HCT116 (cell line): ENCODE results near the gene GRIN3B. TPM values are rescaled to one million over a fixed set of nuclear protein-coding genes. Genes with fewer than 3 reads are reported as not detected.

Experiments
- ATAC-seq: fragments of 200-7000 bp; cut with Tn5 transposase; 2 replicates; pipeline ENCODE4 v1.9.1; 2020; ENCODE audit warnings: mild to moderate bottlenecking, moderate library complexity
- BruUV-seq: library from RNA; stranded (reverse); fragments of 400-500 nt; replicated peaks from 2 replicates; lab custom pipeline; 2021; lab: Mats Ljungman, UMichigan
- CTCF ChIA-PET: fragments of 300-600 bp; sonication (Branson Sonifier 250); formaldehyde crosslinking; loops from one replicate; lab custom pipeline; 2021; ENCODE audit warnings: antibody characterized with exemption; lab: Charles Lee
- POLR2A ChIA-PET: fragments of 300-600, 350-600 bp; sonication (Branson Sonifier 250); formaldehyde crosslinking; loops from one replicate; lab custom pipeline; 2021; ENCODE audit warnings: antibody characterized with exemption; lab: Charles Lee
- RAD21 ChIA-PET, 2 experiments: fragments of 300-600 bp; sonication (Branson Sonifier 250); formaldehyde crosslinking; loops; one replicate each; lab custom pipeline; 2023; ENCODE audit warnings: low total read pairs in 2 of 2; ENCODE audit not compliant: uncharacterized antibody in 2 of 2, unreplicated experiment in 2 of 2, low non-redundant PET in 1 of 2; lab: Charles Lee
- DNase-seq: peaks from one replicate; pipeline ENCODE4 v3.0.0-alpha.2; 2010; ENCODE audit warnings: low read depth, low spot score
- H2AFZ ChIP-seq: fragments of 200-600 bp; shearing (Covaris generic), sonication (generic); 2 replicates; pipeline ENCODE4 v1.6.1; 2017; ENCODE audit warnings: low read depth, mixed run types, mixed read lengths, antibody characterized with exemption, low read length; ENCODE audit not compliant: poor library complexity, severe bottlenecking
- H3K27ac ChIP-seq: 2 replicates; pipeline ENCODE4 v1.5.1; 2012; ENCODE audit warnings: low read depth, low read length
- H3K27me3 ChIP-seq: fragments of 200-600 bp; sonication (generic); 2 replicates; pipeline ENCODE4 v1.6.1; 2016; ENCODE audit warnings: mixed run types, low read length, mixed read lengths; ENCODE audit not compliant: insufficient read depth
- H3K36me3 ChIP-seq, 2 experiments: fragments of 200-500 bp in 1 of 2; fragments of 200-600 bp in 1 of 2; sonication (Bioruptor generic) in 1 of 2; sonication (generic) in 1 of 2; 2 replicates each; pipeline versions ENCODE4 v1.5.1 to v1.6.1; 2014 to 2016; ENCODE audit warnings: low read length in 2 of 2, inconsistent platforms in 1 of 2, mixed read lengths in 1 of 2, mixed run types in 1 of 2; ENCODE audit not compliant: insufficient read depth in 2 of 2, control insufficient read depth in 1 of 2
- H3K4me1 ChIP-seq, 2 experiments: fragments of 200-600 bp in 1 of 2; sonication (generic) in 1 of 2; 2 replicates each; pipeline versions ENCODE4 v1.5.1 to v1.6.1; 2012 to 2017; ENCODE audit warnings: low read length in 2 of 2, inconsistent platforms in 1 of 2, mild to moderate bottlenecking in 1 of 2, mixed read lengths in 1 of 2, mixed run types in 1 of 2, moderate library complexity in 1 of 2; ENCODE audit not compliant: insufficient read depth in 2 of 2, control insufficient read depth in 1 of 2
- H3K4me2 ChIP-seq: fragments of 200-600 bp; sonication (generic); 2 replicates; pipeline ENCODE4 v1.6.1; 2017; ENCODE audit warnings: mixed run types, low read length, mixed read lengths
- H3K4me3 ChIP-seq, 2 experiments: fragments of 200-600 bp in 1 of 2; sonication (generic) in 1 of 2; replicated peaks in 1 of 2; 2 replicates each; pipeline ENCODE4 v1.5.1; 2011 to 2016; ENCODE audit warnings: low read length in 2 of 2, control low read depth in 1 of 2, low read depth in 1 of 2, mild to moderate bottlenecking in 1 of 2, mixed read lengths in 1 of 2, mixed run types in 1 of 2
- H3K79me2 ChIP-seq: fragments of 200-600 bp; sonication (generic); 2 replicates; pipeline ENCODE4 v1.6.1; 2017; ENCODE audit warnings: mild to moderate bottlenecking, mixed run types, low read length, moderate library complexity, mixed read lengths; ENCODE audit not compliant: insufficient read depth
- H3K9ac ChIP-seq: fragments of 200-600 bp; sonication (generic); 2 replicates; pipeline ENCODE4 v1.6.1; 2016; ENCODE audit warnings: low read length, mixed read lengths
- H3K9me2 ChIP-seq: fragments of 200-600 bp; sonication (generic), shearing (Covaris generic); 2 replicates; pipeline ENCODE4 v1.6.1; 2017; ENCODE audit warnings: mixed run types, mild to moderate bottlenecking, moderate library complexity; ENCODE audit not compliant: insufficient read depth
- H3K9me3 ChIP-seq, 2 experiments: fragments of 200-500 bp in 1 of 2; fragments of 200-600 bp in 1 of 2; sonication (Bioruptor generic) in 1 of 2; sonication (generic) in 1 of 2; 2 replicates each; pipeline ENCODE4 v1.6.1; 2014 to 2017; ENCODE audit warnings: low read length in 2 of 2, mixed read lengths in 2 of 2, inconsistent platforms in 1 of 2, low read depth in 1 of 2, mild to moderate bottlenecking in 1 of 2, mixed run types in 1 of 2, moderate library complexity in 1 of 2; ENCODE audit not compliant: control insufficient read depth in 1 of 2, insufficient read depth in 1 of 2
- H4K20me1 ChIP-seq: fragments of 200-600 bp; sonication (generic), shearing (Covaris generic); 2 replicates; pipeline ENCODE4 v1.6.1; 2017; ENCODE audit warnings: mixed run types, mild to moderate bottlenecking, moderate library complexity; ENCODE audit not compliant: insufficient read depth
- ELF1 ChIP-seq: IDR thresholded peaks from 2 replicates; pipeline ENCODE4 v1.6.1; 2012; ENCODE audit warnings: low read depth, borderline replicate concordance
- SIN3A ChIP-seq: IDR thresholded peaks from 2 replicates; pipeline ENCODE4 v1.6.1; 2012; ENCODE audit warnings: low read depth
- SRF ChIP-seq: IDR thresholded peaks from 2 replicates; pipeline ENCODE4 v1.6.1; 2012; ENCODE audit warnings: low read depth
- intact Hi-C: fragments of 100-400 bp; cut with micrococcal nuclease; formaldehyde crosslinking; loops from 2 replicates; pipeline ENCODE4 v1.10.0; 2022
- total RNA-seq: library from RNA; stranded (reverse); gene quantifications from one replicate; pipeline ENCODE4 v1.2.1, GENCODE V29; 2021; ENCODE audit not compliant: unreplicated experiment

GRIN3B gene
- total RNA-seq, 1 experiment from 2014 or later: 0.69 TPM

DNA sequence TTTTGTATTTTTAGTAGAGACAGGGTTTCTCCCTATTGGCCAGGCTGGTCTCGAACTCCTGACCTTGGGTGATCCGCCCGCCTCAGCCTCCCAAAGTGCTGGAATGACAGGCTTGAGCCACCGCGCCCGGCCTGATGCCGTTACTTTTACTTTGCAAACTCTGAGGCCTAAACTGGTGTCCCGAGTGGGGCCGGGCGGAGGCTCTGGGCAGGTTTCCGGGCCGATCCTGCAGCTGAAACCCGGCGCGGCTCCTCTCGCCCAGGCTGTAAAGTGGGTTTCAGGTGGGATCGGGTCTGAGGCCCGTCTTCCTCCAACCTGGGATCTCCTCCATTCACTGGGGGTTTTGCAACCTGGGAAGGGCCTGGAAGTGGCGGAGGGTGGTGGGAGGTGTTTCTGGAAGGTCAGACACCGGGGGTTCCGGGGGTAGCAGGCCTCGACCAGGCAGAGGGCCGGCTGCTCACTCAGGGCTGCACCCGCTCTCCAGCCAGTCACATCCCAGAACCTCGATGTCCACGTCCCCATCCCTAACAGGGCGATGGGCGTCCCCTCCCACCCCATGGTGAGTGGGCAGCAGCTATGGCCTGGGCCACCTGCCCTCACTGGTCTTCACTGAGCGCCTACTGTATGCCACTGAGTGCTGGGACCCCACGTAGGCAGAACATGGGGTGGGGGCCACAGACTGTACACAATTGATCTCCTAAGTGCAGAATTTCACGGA lies 37.4 kb upstream of the GRIN3B start:
- Histone ChIP-seq H3K36me3 (peaks cover 4 to 23% of the 10 kb centered on the region in 2 experiments), H3K27me3 (no peaks in the 10 kb centered on the region), H2AFZ (no peak overlapping the region), H3K9me3 (no peaks in the 10 kb centered on the region), H3K9ac (no peak overlapping the region), H3K4me1 (peaks cover 23 to 45% of the 10 kb centered on the region in 2 experiments), H3K27ac (no peak overlapping the region), H3K4me3 (no peak overlapping the region), H4K20me1 (no peaks in the 10 kb centered on the region), H3K4me2 (no peak overlapping the region), H3K9me2 (no peaks in the 10 kb centered on the region), H3K79me2 (no peaks in the 10 kb centered on the region)
- DNase-seq: no peak
- no peak for TF ChIP-seq ELF1
- ATAC-seq: no peak
- no TSS peak for BruUV-seq
- ChIA-PET CTCF (no interaction called here), POLR2A (no interaction called here), RAD21 (no interaction called here)
- intact Hi-C loops: no loop called here

DNA sequence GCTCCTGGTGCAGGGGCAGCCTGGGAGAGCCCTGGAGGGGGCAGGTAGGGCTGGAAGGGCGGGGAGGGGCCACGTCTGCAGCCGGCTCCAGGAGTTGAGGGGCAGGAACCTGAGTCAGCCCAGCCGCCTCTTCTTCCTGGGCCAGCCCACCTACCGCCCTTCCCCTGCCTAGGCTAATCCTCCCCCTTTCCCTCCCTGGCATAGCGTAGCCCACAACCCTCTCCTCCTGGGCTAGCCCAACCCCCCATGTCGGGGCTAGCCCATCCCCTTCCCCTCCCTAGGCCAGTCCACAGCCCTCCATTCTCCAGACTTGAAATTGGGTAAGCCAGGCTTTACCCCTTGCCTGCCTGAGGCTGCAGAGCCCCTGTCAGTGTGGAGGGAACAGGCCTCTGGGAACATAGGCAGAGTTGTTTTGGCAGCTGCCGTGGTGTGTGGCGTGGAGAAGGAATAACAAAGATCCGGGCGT lies 36.7 kb upstream of the GRIN3B start:
- ChIA-PET CTCF (no interaction called here), RAD21 (no interaction called here), POLR2A (no interaction called here)
- Histone ChIP-seq H3K4me1 (peaks cover 19 to 40% of the 10 kb centered on the region in 2 experiments), H3K4me2 (no peak overlapping the region), H3K79me2 (no peaks in the 10 kb centered on the region), H3K9me3 (no peaks in the 10 kb centered on the region), H4K20me1 (no peaks in the 10 kb centered on the region), H2AFZ (no peak overlapping the region), H3K9me2 (no peaks in the 10 kb centered on the region), H3K27me3 (no peaks in the 10 kb centered on the region), H3K36me3 (peaks cover 4 to 26% of the 10 kb centered on the region in 2 experiments), H3K27ac (no peak overlapping the region)
- intact Hi-C loops: no loop called here
- DNase-seq: no peak
- no TSS peak for BruUV-seq
- TF ChIP-seq SRF (no peak), SIN3A (no peak)
- TF ChIP-seq, all 23 proteins: peak for 0
- Histone ChIP-seq H3K9ac (no peak overlapping the region), H3K4me3 (no peak overlapping the region)
- no peak for ATAC-seq
